Trophoblast cell (in vitro differentiated cells and primary cell): ENCODE measurements around the gene VSIG2.

ENCODE experiments used
- DNase-seq, 2 donors: peaks; one replicate each; pipeline ENCODE4 v3.0.0-alpha.2; 2016
- H2AFZ ChIP-seq: 2 replicates; pipeline ENCODE4 v1.6.1; 2013; ENCODE audit warnings: low read length, moderate library complexity, mild to moderate bottlenecking; ENCODE audit not compliant: insufficient read depth, poor library complexity
- H2AK5ac ChIP-seq: 2 replicates; pipeline ENCODE4 v1.6.1; 2013; ENCODE audit warnings: mild to moderate bottlenecking, low read length
- H2BK120ac ChIP-seq: 2 replicates; pipeline ENCODE4 v1.6.1; 2013; ENCODE audit warnings: low read length, mild to moderate bottlenecking, moderate library complexity; ENCODE audit not compliant: insufficient read depth, poor library complexity
- H2BK12ac ChIP-seq: 2 replicates; pipeline ENCODE4 v1.6.1; 2013; ENCODE audit warnings: mild to moderate bottlenecking, low read length, moderate library complexity
- H2BK5ac ChIP-seq: 2 replicates; pipeline ENCODE4 v1.6.1; 2013; ENCODE audit warnings: low read length, low read depth, moderate library complexity, mild to moderate bottlenecking; ENCODE audit not compliant: poor library complexity
- H3K14ac ChIP-seq: 2 replicates; pipeline ENCODE4 v1.6.1; 2013; ENCODE audit warnings: mild to moderate bottlenecking, low read length
- H3K18ac ChIP-seq: 2 replicates; pipeline ENCODE4 v1.6.1; 2013; ENCODE audit warnings: mild to moderate bottlenecking, low read length
- H3K23ac ChIP-seq: 2 replicates; pipeline ENCODE4 v1.6.1; 2013; ENCODE audit warnings: low read length
- H3K27ac ChIP-seq: 2 replicates; pipeline ENCODE4 v1.5.1; 2013; ENCODE audit warnings: low read depth, mild to moderate bottlenecking, inconsistent platforms, low read length, moderate library complexity
- H3K27me3 ChIP-seq: 2 replicates; pipeline ENCODE4 v1.6.1; 2013; ENCODE audit warnings: inconsistent platforms, mild to moderate bottlenecking, low read length, moderate library complexity; ENCODE audit not compliant: insufficient read depth
- H3K36me3 ChIP-seq, 2 experiments: 1 replicate in 1 of 2; 2 replicates in 1 of 2; pipeline ENCODE4 v1.6.1; 2013; ENCODE audit warnings: low read length in 2 of 2, mild to moderate bottlenecking in 2 of 2, moderate library complexity in 1 of 2; ENCODE audit not compliant: insufficient read depth in 2 of 2, control insufficient read depth in 1 of 2
- H3K4ac ChIP-seq: 2 replicates; pipeline ENCODE4 v1.6.1; 2013; ENCODE audit warnings: low read depth, mild to moderate bottlenecking, low read length, moderate library complexity
- H3K4me1 ChIP-seq, 2 experiments: 1 replicate in 1 of 2; 2 replicates in 1 of 2; pipeline ENCODE4 v1.6.1; 2013; ENCODE audit warnings: low read length in 2 of 2, mild to moderate bottlenecking in 2 of 2, moderate library complexity in 1 of 2; ENCODE audit not compliant: insufficient read depth in 2 of 2, control insufficient read depth in 1 of 2
- H3K4me2 ChIP-seq: 2 replicates; pipeline ENCODE4 v1.6.1; 2013; ENCODE audit warnings: inconsistent platforms, mild to moderate bottlenecking, low read length, moderate library complexity
- H3K4me3 ChIP-seq: 2 replicates; pipeline ENCODE4 v1.5.1; 2013; ENCODE audit warnings: mild to moderate bottlenecking, low read depth, low read length, inconsistent platforms
- H3K79me1 ChIP-seq: one replicate; pipeline ENCODE4 v1.6.1; 2013; ENCODE audit warnings: low read length
- H3K79me2 ChIP-seq: 2 replicates; pipeline ENCODE4 v1.6.1; 2013; ENCODE audit warnings: low read length, mild to moderate bottlenecking; ENCODE audit not compliant: control insufficient read depth, insufficient read depth, poor library complexity
- H3K9ac ChIP-seq: 2 replicates; pipeline ENCODE4 v1.6.1; 2013; ENCODE audit warnings: mild to moderate bottlenecking, low read length
- H3K9me3 ChIP-seq: 2 replicates; pipeline ENCODE4 v1.6.1; 2013; ENCODE audit warnings: low read depth, mild to moderate bottlenecking, control low read depth, inconsistent platforms, low read length; ENCODE audit not compliant: insufficient read depth
- H4K12ac ChIP-seq: 2 replicates; pipeline ENCODE4 v1.6.1; 2013; ENCODE audit warnings: low read depth, mild to moderate bottlenecking, low read length, moderate library complexity
- H4K8ac ChIP-seq: 2 replicates; pipeline ENCODE4 v1.6.1; 2013; ENCODE audit warnings: low read depth, mild to moderate bottlenecking, low read length, moderate library complexity
- H4K91ac ChIP-seq: one replicate; pipeline ENCODE4 v1.6.1; 2013; ENCODE audit warnings: low read depth, mild to moderate bottlenecking, low read length, moderate library complexity
- WGBS: extraction: QIAGEN DNeasy Blood & Tissue Kit; methylation state at CpG from one replicate; pipeline ENCODE4 v1.1.7; 2013; ENCODE audit warnings: missing lambda C conversion rate; ENCODE audit not compliant: insufficient read length, insufficient coverage; ENCODE audit errors: extremely low coverage; 5-methylcytosine and 5-hydroxymethylcytosine counted together

VSIG2 gene

DNA sequence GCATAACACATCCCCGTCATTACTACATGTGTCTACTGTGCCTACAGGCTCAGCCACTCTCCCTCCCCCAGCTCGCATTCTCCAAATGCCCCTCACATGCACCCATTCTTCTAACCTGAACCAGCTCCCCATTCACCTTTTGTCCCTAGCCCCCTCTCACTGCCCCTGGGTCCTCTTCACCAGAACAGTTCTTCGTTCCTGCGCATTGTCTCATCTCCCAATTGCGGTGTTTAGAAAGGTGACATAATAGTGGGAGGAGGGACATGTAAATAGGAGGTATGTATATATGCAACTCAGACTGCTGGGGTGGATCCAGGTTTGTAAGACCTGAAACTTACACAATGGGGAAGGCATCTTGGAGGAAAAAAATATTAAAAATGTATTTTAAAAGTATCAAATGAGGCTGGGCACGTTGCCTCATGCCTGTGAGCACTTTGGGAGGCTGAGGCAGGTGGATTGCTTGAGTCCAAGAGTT lies 4.7 kb upstream of the VSIG2 start:
- Histone ChIP-seq H3K79me2 (no peaks in the 10 kb centered on the region), H3K79me1 (no peaks in the 10 kb centered on the region), H3K4me1 (peaks cover 6 to 21% of the 10 kb centered on the region in 2 experiments), H3K18ac (no peak overlapping the region), H3K9ac (no peak overlapping the region), H3K4me2 (no peak overlapping the region), H3K23ac (no peak overlapping the region), H3K4ac (no peak overlapping the region), H2AK5ac (no peak overlapping the region), H3K27me3 (peaks cover 68% of the 10 kb centered on the region), H2BK12ac (no peak overlapping the region), H2BK120ac (no peak overlapping the region), H3K36me3 (no peaks in the 10 kb centered on the region), H3K9me3 (peaks cover 11% of the 10 kb centered on the region), H3K4me3 (no peak overlapping the region), H4K12ac (no peak overlapping the region), H4K91ac (no peak overlapping the region), H2AFZ (no peak overlapping the region), H2BK5ac (no peak overlapping the region), H3K27ac (no peak overlapping the region), H3K14ac (no peak overlapping the region), H4K8ac (no peak overlapping the region)
- no CpG with 5 or more reads among the region's 6 CpGs for WGBS
- DNase-seq, result no peak

DNA sequence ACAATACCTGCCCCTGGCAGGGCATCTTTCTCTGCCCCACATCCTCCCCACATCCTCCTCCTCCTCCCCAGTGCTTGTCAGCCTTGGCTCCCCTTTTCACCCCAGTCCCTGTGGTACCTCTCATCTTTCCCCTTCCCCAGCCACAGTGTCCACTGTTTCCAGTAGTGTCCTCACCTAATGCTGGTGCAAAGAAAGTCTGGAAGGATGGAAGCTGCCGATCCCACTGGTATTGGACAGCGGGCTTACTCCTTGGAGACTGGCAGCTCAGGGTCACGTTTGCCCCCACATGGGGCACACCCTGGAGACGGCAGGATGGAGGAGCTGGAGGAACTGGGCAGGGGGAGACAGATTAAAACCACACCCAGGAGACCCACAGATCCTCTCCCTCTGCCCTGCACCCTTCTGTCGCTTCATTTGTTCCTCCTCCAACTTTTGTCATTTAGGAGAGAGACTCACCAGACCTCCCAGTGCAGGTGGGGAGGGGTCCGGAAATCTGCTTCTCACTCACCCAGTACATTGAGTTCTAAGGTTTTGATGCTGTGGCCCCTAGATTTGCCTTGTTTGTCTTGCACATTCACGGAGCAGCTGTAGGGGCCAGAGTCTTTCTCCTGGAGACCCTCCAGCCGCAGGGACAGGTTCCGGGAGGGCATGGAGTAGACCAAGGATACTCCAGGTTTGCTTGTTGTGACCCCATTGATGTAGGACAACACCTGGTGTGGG lies 4.1 kb upstream of the VSIG2 start:
- H3K79me2 ChIP-seq, result no peaks in the 10 kb centered on the region
- H3K36me3 ChIP-seq, result no peaks in the 10 kb centered on the region

GRCh38 chr11:124754710-124755109 lies 2.7 kb upstream of the VSIG2 start:
- H3K79me1 ChIP-seq, result no peaks in the 10 kb centered on the region
- no peak overlapping the region for H3K4me2 ChIP-seq
- H3K9me3 ChIP-seq, result peaks cover 13% of the 10 kb centered on the region
- H3K4me3 ChIP-seq, result no peak overlapping the region
- H2AK5ac ChIP-seq, result no peak overlapping the region
- no peaks in the 10 kb centered on the region for H3K79me2 ChIP-seq
- WGBS, result no CpG with 5 or more reads among the region's 6 CpGs
- no peak overlapping the region for H3K14ac ChIP-seq
- H4K91ac ChIP-seq, result no peak overlapping the region
- no peak overlapping the region for H3K9ac ChIP-seq
- H2BK12ac ChIP-seq, result no peak overlapping the region
- H4K12ac ChIP-seq, result no peak overlapping the region
- H2BK120ac ChIP-seq, result no peak overlapping the region
- no peak overlapping the region for H2AFZ ChIP-seq
- no peak overlapping the region for H4K8ac ChIP-seq
- no peak overlapping the region for H3K18ac ChIP-seq
- H3K23ac ChIP-seq, result no peak overlapping the region
- peaks cover 60% of the 10 kb centered on the region for H3K27me3 ChIP-seq
- no peaks in the 10 kb centered on the region for H3K36me3 ChIP-seq
- peaks cover 5 to 12% of the 10 kb centered on the region in 2 experiments for H3K4me1 ChIP-seq
- no peak overlapping the region for H2BK5ac ChIP-seq
- H3K27ac ChIP-seq, result no peak overlapping the region
- no peak overlapping the region for H3K4ac ChIP-seq
- DNase-seq, result no peak

More for the DNA sequence above, 4.1 kb upstream of the VSIG2 start:
- Histone ChIP-seq H2AFZ (no peak overlapping the region), H3K4me2 (no peak overlapping the region), H3K9me3 (peaks cover 12% of the 10 kb centered on the region), H3K27me3 (peaks cover 68% of the 10 kb centered on the region), H3K14ac (no peak overlapping the region), H3K9ac (no peak overlapping the region), H4K12ac (no peak overlapping the region), H3K18ac (no peak overlapping the region), H3K27ac (no peak overlapping the region), H3K79me1 (no peaks in the 10 kb centered on the region), H3K4me1 (peaks cover 5 to 19% of the 10 kb centered on the region in 2 experiments), H2BK12ac (no peak overlapping the region), H4K8ac (no peak overlapping the region), H3K23ac (peak overlapping the region; percentile 31), H2BK120ac (no peak overlapping the region), H3K4me3 (peak overlapping the region; percentile 23), H3K4ac (no peak overlapping the region), H2AK5ac (no peak overlapping the region), H2BK5ac (no peak overlapping the region), H4K91ac (no peak overlapping the region)
- no CpG with 5 or more reads among the region's 9 CpGs for WGBS
- no peak for DNase-seq

- peaks cover 2 to 10% of the 10 kb centered on the region in 2 experiments for H3K4me1 ChIP-seq
- H3K23ac ChIP-seq, result no peak overlapping the region
- DNase-seq, result no peak
- H3K79me2 ChIP-seq, result no peaks in the 10 kb centered on the region
- peaks cover 11% of the 10 kb centered on the region for H3K9me3 ChIP-seq
- no peaks in the 10 kb centered on the region for H3K79me1 ChIP-seq
- no peak overlapping the region for H3K4me2 ChIP-seq
- H4K8ac ChIP-seq, result no peak overlapping the region
- peaks cover 59% of the 10 kb centered on the region for H3K27me3 ChIP-seq
- no peak overlapping the region for H3K4ac ChIP-seq
- no peak overlapping the region for H3K9ac ChIP-seq
- H3K27ac ChIP-seq, result no peak overlapping the region
- WGBS, result no CpG with 5 or more reads among the region's 4 CpGs
- H3K4me3 ChIP-seq, result no peak overlapping the region
- H4K12ac ChIP-seq, result no peak overlapping the region
- H2AK5ac ChIP-seq, result no peak overlapping the region
- H2BK5ac ChIP-seq, result no peak overlapping the region
- no peak overlapping the region for H4K91ac ChIP-seq
- no peaks in the 10 kb centered on the region for H3K36me3 ChIP-seq
- H3K14ac ChIP-seq, result no peak overlapping the region
- H2BK12ac ChIP-seq, result no peak overlapping the region
- H2BK120ac ChIP-seq, result no peak overlapping the region
- H2AFZ ChIP-seq, result no peak overlapping the region
- H3K18ac ChIP-seq, result no peak overlapping the region
Observed at GRCh38 chr11:124754309-124754708, 2.3 kb upstream of the VSIG2 start.
